Measurements from ENCODE around the gene AGER.
"Not testable (repeated sequence)": the region's sequence is repeated elsewhere in the genome, so short reads cannot be mapped to it uniquely, and the experiment has no call there.

AGER gene

DNA sequence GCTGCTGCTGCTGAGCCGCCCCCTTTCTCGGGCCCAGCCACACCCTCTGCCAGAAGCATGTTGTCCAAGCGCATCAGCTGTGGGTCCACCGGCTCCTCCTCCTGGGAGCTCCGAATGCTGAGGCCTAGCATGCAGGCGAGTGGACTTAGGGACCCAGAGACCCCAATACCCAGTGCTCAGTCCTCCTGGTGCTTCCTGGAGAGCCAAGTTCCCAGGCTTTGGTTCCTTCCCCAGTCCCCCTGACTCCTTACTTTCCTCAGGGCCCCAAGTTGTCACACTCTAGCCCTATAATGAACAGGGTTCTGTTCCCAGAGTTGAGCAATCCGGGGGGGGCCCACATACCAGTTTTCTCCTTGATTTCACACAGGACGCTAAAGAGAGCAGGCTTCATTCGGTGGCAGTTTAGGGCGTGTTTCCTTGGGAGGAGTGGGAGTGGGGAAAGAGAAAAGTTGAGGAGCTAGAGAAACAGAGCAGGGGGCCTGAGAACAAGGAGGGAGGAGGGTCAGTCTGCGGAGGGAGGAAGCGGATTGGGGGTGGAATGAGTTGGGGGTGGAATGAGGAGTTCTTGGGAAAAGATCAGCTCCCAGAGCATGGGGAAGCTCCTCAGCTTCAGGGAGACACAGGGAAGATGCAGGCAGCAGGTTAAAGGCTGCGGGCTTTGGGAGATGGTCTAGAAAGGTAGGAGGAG lies 4.5 kb upstream of the AGER start:
- peak overlapping the region; percentile 64 for H3K4me3 ChIP-seq (ENCODE audit: low read length)
- DNase-seq (ENCODE audit: low read depth, low spot score), result no peak

- DNase-seq (ENCODE audit: low read depth, low spot score); H3K4me3 ChIP-seq (ENCODE audit: low read length): not testable (repeated sequence)
Measured at GRCh38 chr6:32187725-32188380, 3.8 kb upstream of the AGER start.

GRCh38 chr6:32187009-32187709 lies 3.1 kb upstream of the AGER start:
- no peak overlapping the region for H3K4me3 ChIP-seq (ENCODE audit: low read length)
- no peak for DNase-seq (ENCODE audit: low read depth, low spot score)

- not testable (repeated sequence) for H3K4me3 ChIP-seq (ENCODE audit: low read length); DNase-seq (ENCODE audit: low read depth, low spot score)
Measured at GRCh38 chr6:32186151-32186840, 2.2 kb upstream of the AGER start.

DNA sequence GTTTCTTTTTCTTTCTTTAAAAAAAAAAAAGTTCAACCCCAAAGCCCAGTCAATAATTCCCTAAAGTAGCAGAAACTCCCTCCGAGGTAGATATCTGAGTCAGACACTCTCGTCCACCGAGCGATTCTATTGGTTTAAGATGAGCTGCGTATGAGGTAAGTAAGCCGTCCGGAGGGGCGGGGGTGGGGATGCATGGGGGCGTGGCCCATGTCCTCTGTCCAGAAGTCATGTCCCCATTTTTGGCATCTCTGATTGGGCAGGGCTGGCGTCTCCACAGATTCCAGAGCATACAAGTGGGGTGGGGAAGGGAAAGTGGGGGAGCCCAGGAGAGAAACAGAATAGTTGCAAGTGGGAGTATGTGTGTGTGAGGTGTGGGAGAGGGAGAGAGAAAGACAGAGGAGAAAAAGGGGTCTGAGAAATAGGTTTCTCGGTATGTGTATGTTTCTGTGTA lies 1.7 kb upstream of the AGER start:
- not testable (repeated sequence) for H3K4me3 ChIP-seq (ENCODE audit: low read length)

DNA sequence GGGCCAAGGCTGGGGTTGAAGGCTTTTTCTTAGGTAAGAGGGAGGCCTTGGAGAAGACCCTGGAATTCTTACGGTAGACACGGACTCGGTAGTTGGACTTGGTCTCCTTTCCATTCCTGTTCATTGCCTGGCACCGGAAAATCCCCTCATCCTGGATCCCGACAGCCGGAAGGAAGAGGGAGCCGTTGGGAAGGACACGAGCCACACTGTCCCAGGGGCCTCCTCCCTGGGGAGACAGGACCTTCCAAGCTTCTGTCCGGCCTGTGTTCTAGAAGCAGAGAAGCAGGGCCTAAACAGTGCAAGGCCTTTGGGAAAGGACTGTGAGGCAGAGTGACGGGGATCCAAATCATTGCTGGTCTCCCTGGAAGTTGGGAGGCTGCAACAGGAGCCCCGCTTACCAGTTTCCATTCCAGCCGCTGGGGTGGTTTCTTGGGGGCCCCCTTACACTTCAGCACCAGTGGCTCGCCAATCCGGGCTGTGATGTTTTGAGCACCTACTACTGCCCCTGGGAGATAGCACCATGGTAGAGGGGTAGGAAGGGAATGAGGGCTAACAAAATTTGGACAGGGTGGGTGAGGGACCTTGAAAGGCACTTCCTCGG lies 470 bp downstream of the AGER start:
- DNase-seq (ENCODE audit: low read depth, low spot score), result no peak
- no peak overlapping the region for H3K4me3 ChIP-seq (ENCODE audit: low read length)

More for the DNA sequence above, 1.7 kb upstream of the AGER start:
- DNase-seq (ENCODE audit: low read depth, low spot score), result not testable (repeated sequence)

DNA sequence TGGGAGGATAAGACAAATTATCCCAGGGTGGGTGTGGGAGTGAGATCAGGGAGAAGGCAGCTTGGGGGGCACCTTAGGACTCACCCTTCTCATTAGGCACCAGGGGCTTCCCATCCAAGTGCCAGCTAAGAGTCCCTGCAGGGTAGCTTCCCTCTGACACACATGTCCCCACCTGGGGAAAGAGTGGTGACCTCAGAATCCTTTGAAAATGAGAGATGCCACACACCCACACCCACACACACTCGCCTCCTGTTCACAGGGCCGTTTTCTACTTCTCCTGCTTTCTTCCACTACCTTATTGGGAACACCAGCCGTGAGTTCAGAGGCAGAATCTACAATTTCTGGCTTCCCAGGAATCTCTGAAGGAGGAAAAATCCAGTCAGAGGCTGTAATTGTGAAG lies 1.0 kb downstream of the AGER start:
- H3K4me3 ChIP-seq (ENCODE audit: low read length), result no peak overlapping the region

DNA sequence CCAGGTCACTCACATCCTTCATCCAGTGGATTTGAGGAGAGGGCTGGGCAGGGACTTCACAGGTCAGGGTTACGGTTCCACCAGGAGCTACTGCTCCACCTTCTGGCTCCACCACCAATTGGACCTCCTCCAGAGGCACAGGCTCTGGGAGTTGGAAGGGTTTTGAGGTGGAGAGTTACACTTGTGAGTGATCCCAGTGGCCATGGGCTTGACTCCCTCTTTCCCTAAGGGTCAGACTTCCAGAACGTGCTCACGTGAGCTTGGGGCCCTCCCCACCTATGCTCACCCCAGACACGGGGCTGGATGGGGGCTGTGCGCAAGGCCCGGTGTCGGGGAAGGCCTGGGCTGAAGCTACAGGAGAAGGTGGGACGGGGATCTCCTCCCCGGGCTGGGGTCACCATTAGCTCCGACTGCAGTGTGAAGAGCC lies 1.5 kb downstream of the AGER start:
- DNase-seq (ENCODE audit: low read depth, low spot score), result no peak
- H3K4me3 ChIP-seq (ENCODE audit: low read length), result no peak overlapping the region

More for the DNA sequence above, 1.0 kb downstream of the AGER start:
- no peak for DNase-seq (ENCODE audit: low read depth, low spot score)

- H3K4me3 ChIP-seq (ENCODE audit: low read length), result no peak overlapping the region
- DNase-seq (ENCODE audit: low read depth, low spot score), result no peak
Measured at GRCh38 chr6:32181915-32182529, 2.0 kb downstream of the AGER start.

GRCh38 chr6:32181148-32181702 lies 2.8 kb downstream of the AGER start:
- no peak overlapping the region for H3K4me3 ChIP-seq (ENCODE audit: low read length)
- DNase-seq (ENCODE audit: low read depth, low spot score), result no peak

- no peak for DNase-seq (ENCODE audit: low read depth, low spot score)
- H3K4me3 ChIP-seq (ENCODE audit: low read length), result no peak overlapping the region
Measured at GRCh38 chr6:32179766-32180405, 4.2 kb downstream of the AGER start.

GRCh38 chr6:32178547-32179440 lies 5.3 kb downstream of the AGER start:
- peak overlapping the region; percentile 96 for H3K4me3 ChIP-seq (ENCODE audit: low read length)
- DNase-seq (ENCODE audit: low read depth, low spot score), result no peak

DNA sequence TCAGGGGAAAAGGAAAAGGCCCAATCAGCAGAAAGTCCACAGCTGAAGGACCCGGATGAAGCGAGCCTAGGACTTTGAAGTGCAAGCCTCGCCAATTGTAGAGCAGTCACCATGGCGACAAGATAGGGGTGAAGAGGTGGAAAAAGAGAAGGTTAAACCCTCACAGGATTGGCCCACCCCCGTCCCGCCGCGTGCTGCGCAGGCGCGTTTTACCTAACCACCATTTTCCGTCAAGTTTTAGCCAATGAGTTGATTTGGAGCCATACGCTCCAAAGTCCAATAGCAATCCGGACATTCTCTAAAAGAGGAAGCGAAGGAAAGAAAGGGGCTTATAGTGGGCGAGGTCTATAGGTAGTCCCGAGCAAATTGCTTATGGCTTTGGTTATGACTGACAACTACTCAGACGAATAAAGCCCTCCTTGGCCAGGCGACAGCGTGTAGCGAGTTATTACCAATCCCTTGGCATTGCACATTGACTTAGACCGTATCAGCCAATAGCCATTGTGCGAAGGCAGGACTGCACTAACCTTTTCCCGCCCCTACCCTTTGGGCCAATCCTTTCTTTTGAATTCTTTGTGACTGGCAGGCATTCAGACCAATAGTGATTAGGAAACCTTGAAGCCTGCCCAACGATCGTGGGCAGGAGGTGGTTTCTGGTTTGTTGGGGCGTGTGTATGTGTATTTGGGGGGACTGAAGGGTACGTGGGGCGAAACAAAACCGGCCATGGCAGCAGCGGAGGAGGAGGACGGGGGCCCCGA lies 6.1 kb downstream of the AGER start, which contains the start of gene RNF5:
Gene RNF5 (plus strand): TSS at position 618 of the 759 bp plus-strand sequence. CDS start 107 bp downstream, at position 725.
- peak; percentile 100 for DNase-seq (ENCODE audit: low read depth, low spot score)
- H3K4me3 ChIP-seq (ENCODE audit: low read length), result peak within 1 kb of the TSS; percentile 96

DNA sequence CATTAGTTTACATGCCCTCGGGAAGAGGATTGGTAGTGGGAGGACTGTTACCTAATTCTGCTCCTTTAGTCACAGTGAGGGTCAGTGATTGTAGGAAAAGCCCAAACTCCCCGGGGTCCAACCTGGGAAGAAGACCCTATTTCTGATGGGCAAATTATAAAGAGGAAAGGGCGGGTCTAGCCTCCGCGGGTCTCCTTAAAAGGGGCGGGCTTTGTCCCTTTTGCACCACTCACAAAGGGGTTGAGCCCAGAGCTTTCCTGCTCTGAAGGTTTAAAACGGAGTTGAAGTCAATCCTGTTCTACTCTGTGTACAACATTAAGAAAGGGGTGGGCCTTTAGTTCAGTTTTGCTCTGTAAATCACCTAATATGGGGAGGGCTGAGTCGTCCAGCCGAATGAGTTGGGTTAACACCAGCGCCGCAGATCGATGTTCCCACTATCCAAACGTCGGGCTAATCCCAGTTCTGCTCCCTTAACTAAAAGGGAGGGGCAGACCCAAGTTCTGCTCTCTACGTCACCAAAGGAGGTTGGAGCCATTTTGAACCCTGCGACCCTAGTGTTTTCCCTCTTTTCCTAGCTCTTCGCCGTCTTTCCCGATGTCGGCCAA lies 6.8 kb downstream of the AGER start:
- peak overlapping the region; percentile 96 for H3K4me3 ChIP-seq (ENCODE audit: low read length)
- DNase-seq (ENCODE audit: low read depth, low spot score), result peak; percentile 66

GRCh38 chr6:32176476-32177182 lies 7.4 kb downstream of the AGER start:
- DNase-seq (ENCODE audit: low read depth, low spot score), result no peak

More at GRCh38 chr6:32176476-32177182, 7.4 kb downstream of the AGER start:
- peak overlapping the region; percentile 96 for H3K4me3 ChIP-seq (ENCODE audit: low read length)

All from Jurkat, Clone E6-1 (cell line).